Mammary epithelial cell (primary cell): Measurements from ENCODE around the gene FASTK.

ENCODE experiments used
- CTCF ChIP-seq, 2 donors: IDR thresholded peaks in 1 of 2; conservative IDR thresholded peaks in 1 of 2; 2 replicates each; pipeline ENCODE4 v1.5.1; 2011 to 2012; ENCODE audit warnings: inconsistent platforms in 2 of 2, low read length in 2 of 2, mild to moderate bottlenecking in 2 of 2, control low read depth in 1 of 2, low read depth in 1 of 2; ENCODE audit not compliant: insufficient read depth in 1 of 2; ENCODE audit errors: extremely low read depth in 1 of 2
- EZH2 ChIP-seq: IDR thresholded peaks from 2 replicates; pipeline ENCODE4 v1.6.1; 2012; ENCODE audit warnings: low read length, inconsistent platforms, borderline replicate concordance

GRCh38 chr7:151126491-151127137 lies 46.0 kb upstream of the FASTK start:
- no peak for TF ChIP-seq CTCF (conservative IDR thresholded peaks at IDR 0.05 in 1 of 2, IDR thresholded peaks at IDR 0.05 in 1 of 2; ENCODE audit: extremely low read depth in 1 of 2, insufficient read depth in 1 of 2, low read depth in 1 of 2, low read length in 2 of 2)
- TF ChIP-seq EZH2: no peak
